GM12873 (cell line): ENCODE data around the gene IFITM10.

Experiments
- CTCF ChIP-seq: IDR thresholded peaks from 2 replicates; pipeline ENCODE4 v1.5.1; 2012; ENCODE audit warnings: low read depth, mild to moderate bottlenecking, moderate library complexity, low read length, control low read depth; ENCODE audit not compliant: insufficient read depth; ENCODE audit errors: missing control alignments

The IFITM10 gene

DNA sequence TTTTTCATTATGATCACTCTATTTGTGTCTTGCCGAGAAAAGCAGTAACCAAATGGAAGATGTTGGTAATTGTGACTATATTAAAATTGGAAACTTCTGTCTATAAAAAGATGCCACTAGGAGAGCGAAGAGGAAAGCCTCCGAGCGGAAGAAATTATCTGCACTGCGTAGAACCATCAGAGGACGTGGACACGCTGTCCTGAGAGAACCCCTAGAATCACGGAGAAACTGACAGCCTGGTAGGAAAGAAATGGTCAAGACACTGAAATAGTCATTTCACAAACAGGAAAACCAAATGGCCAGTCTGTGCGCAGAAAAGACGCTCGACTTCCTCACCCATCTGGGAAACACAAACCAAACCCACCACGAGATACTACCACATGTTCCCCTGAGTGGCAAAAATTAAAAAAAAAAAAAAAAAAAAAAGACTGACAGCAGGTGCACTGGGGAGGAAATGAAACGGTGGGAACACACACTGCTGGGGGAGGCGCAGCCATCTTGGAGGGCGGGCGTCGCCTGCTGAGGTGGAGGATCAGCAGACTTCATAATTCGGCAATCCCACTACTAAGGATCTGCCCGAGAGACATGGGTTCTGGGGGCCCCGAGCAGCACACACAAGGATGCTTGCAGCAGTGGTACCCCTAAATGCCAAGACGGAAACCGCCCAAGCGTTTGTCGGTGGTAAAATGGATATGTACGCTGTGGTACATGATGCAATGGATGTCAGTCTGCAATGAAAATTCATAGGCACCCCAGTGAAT, 21.3 kb downstream of the IFITM10 start:
- no peak for TF ChIP-seq CTCF

GRCh38 chr11:1728301-1728700, 22.1 kb downstream of the IFITM10 start:
- TF ChIP-seq CTCF: no peak

DNA sequence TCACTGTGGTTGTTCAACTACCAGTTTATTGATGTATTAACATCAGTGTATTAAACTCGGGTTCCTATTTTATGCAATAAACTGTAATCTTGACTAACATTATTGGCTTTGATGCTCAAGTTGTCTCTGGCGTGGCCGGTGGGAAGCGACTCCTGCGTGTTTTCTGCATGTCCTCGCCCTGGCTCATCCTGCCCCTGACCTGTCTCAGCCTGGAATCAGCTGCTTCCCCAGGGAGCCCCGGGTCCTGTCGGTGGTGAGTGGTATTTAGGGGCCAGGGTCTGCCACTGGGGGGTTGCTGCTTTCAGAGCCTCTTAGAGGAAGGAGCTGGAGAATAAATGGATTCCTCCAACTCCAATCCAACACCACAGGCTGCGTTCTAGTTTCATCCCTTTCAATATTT, 22.5 kb downstream of the IFITM10 start:
- no peak for TF ChIP-seq CTCF

- TF ChIP-seq CTCF: no peak
Observed at GRCh38 chr11:1727096-1727690, 23.2 kb downstream of the IFITM10 start.

- TF ChIP-seq CTCF: no peak
Observed at GRCh38 chr11:1719781-1720180, 30.6 kb downstream of the IFITM10 start.

GRCh38 chr11:1718326-1718725, 32.1 kb downstream of the IFITM10 start:
- TF ChIP-seq CTCF: no peak

GRCh38 chr11:1717745-1718144, 32.6 kb downstream of the IFITM10 start:
- no peak for TF ChIP-seq CTCF
